ENCODE results near the gene RPL5. TPM values are rescaled to one million over a fixed set of nuclear protein-coding genes. Genes with fewer than 3 reads are reported as not detected.

Gene RPL5
- total and polyA plus RNA-seq, 2 of the 4 experiments (the other 2 are of a cell fraction): 1,406 to 1,679 TPM

GRCh38 chr1:92790081-92790480, 41.8 kb upstream of the RPL5 start:
- H3K4ac ChIP-seq (ENCODE audit: low read depth, low read length): 0 out of 2 replicates have a peak overlapping the region, but pooled peaks have one; percentile 16
- no peak overlapping the region for H2BK15ac ChIP-seq (ENCODE audit: low read depth, low read length)
- no peak overlapping the region for H4K5ac ChIP-seq (ENCODE audit: low read depth, low read length)
- no peak overlapping the region for H2BK20ac ChIP-seq (ENCODE audit: low read depth, low read length)
- TF ChIP-seq MAFK (IDR thresholded peaks at IDR 0.05; ENCODE audit: low read depth, low read length) (no peak), CEBPB (IDR thresholded peaks at IDR 0.05; ENCODE audit: low read depth, low read length) (no peak), RAD21 (IDR thresholded peaks at IDR 0.05; ENCODE audit: low read length) (no peak), NFE2L2 (IDR thresholded peaks at IDR 0.05; ENCODE audit: low read depth, low read length) (no peak), FOS (IDR thresholded peaks at IDR 0.05; ENCODE audit: low read depth, low read length) (no peak), POLR2A (IDR thresholded peaks at IDR 0.05; ENCODE audit: low read depth, low read length) (no peak), SMC3 (IDR thresholded peaks at IDR 0.05; ENCODE audit: low read depth, low read length) (no peak), MXI1 (IDR thresholded peaks at IDR 0.05; ENCODE audit: borderline replicate concordance, low read depth, low read length) (no peak), ELK1 (IDR thresholded peaks at IDR 0.05; ENCODE audit: borderline replicate concordance, low read depth, low read length) (no peak), CTCF (conservative IDR thresholded peaks at IDR 0.05; ENCODE audit: low read depth, low read length) (no peak)
- no peak overlapping the region for H2BK5ac ChIP-seq (ENCODE audit: low read depth, low read length, poor library complexity, severe bottlenecking)
- H3K56ac ChIP-seq (ENCODE audit: extremely low read depth, insufficient read depth, low read length): no peak overlapping the region
- H3K4me2 ChIP-seq (ENCODE audit: low read depth, low read length): no peak overlapping the region
- DNase-seq (no peak), ATAC-seq (ENCODE audit: low read depth) (no peak)
- CTCF ChIA-PET: interaction anchor here (0.6 to 1.4 kb wide), 2 partner anchors 41 to 281 kb away, joined by 3 to 4 read pairs; no protein-coding TSS in a partner anchor
- in situ Hi-C loops (cut with MboI; ENCODE audit: low sequenced_read_pairs): no loop called here
- H3K27me3 ChIP-seq (ENCODE audit: control insufficient read depth, insufficient read depth, low read length): no peaks in the 10 kb centered on the region
- H2AK5ac ChIP-seq (ENCODE audit: low read depth, low read length): peak overlapping the region; percentile 45; the same call in 1 of the 2 replicates
- no peak overlapping the region for H3K18ac ChIP-seq (ENCODE audit: low read depth, low read length)
- no peaks in the 10 kb centered on the region for H3K9me1 ChIP-seq (ENCODE audit: insufficient read depth, low read length)
- H3K79me1 ChIP-seq (ENCODE audit: low read depth in 1 of 2, low read length in 2 of 2): no peaks in the 10 kb centered on the region
- no peak overlapping the region for H3K4me3 ChIP-seq (ENCODE audit: insufficient read depth, low read depth, low read length)
- H4K91ac ChIP-seq (ENCODE audit: insufficient read depth, low read depth, low read length): no peak overlapping the region
- H3K9ac ChIP-seq (ENCODE audit: low read depth, low read length): no peak overlapping the region
- no peak overlapping the region for H2BK120ac ChIP-seq (ENCODE audit: low read depth, low read length)
- peaks cover 6% of the 10 kb centered on the region; the same call in 1 of the 2 replicates for H3K9me3 ChIP-seq (ENCODE audit: control insufficient read depth, insufficient read depth, low read length)
- H4K20me1 ChIP-seq (ENCODE audit: insufficient read depth, low read length): no peaks in the 10 kb centered on the region
- H3K14ac ChIP-seq (replicated peaks; ENCODE audit: low read depth, low read length): no peak overlapping the region
- H3K4me1 ChIP-seq (ENCODE audit: control insufficient read depth, insufficient read depth, low read length): no peaks in the 10 kb centered on the region; the same call in 1 of the 2 replicates
- intact Hi-C loops (cut with micrococcal nuclease): no loop called here
- dilution Hi-C loops (cut with HindIII; ENCODE audit: low sequenced_read_pairs, unreplicated experiment): no loop called here
- no peak overlapping the region for H3K27ac ChIP-seq (ENCODE audit: insufficient read depth, low read length)
- no peak overlapping the region for H4K8ac ChIP-seq (ENCODE audit: low read depth in 2 of 2, low read length in 2 of 2)
- no TSS peak for BruUV-seq (replicated peaks)
- H3K36me3 ChIP-seq (ENCODE audit: control insufficient read depth, insufficient read depth, low read length): no peaks in the 10 kb centered on the region
- H3K23ac ChIP-seq (ENCODE audit: low read depth, low read length): no peak overlapping the region
- POLR2A ChIA-PET (ENCODE audit: unreplicated experiment): no interaction called here
- no peak overlapping the region for H2AFZ ChIP-seq (replicated peaks; ENCODE audit: low read length, poor library complexity)
- no peak overlapping the region for H2AK9ac ChIP-seq (replicated peaks; ENCODE audit: low read depth, low read length, poor library complexity)

Data from IMR-90 (cell line).